GM03348 (cell line): ENCODE measurements around the gene HNRNPH3.

Experiments
- DNase-seq: peaks from one replicate; pipeline ENCODE4 v3.0.0; 2012; ENCODE audit warnings: low spot score

The HNRNPH3 gene

GRCh38 chr10:68385740-68386139, 53.9 kb downstream of the HNRNPH3 start:
- DNase-seq: no peak
